WTC11 (cell line): Measurements from ENCODE around the gene HAPLN1.

Source experiments
- CTCF ChIP-seq: fragments of 200-600 bp; IDR thresholded peaks from 2 replicates; pipeline ENCODE4 v1.8.0; 2022; ENCODE audit warnings: antibody characterized with exemption
- MYBL2 ChIP-seq: sonication (generic); formaldehyde crosslinking; IDR thresholded peaks from 2 replicates; pipeline ENCODE4 v1.8.1; 2023; ENCODE audit warnings: mild to moderate bottlenecking, moderate library complexity, missing genetic modification reagents
- NR3C1 ChIP-seq: sonication (generic); formaldehyde crosslinking; conservative IDR thresholded peaks from 2 replicates; pipeline ENCODE4 v1.8.1; 2023; ENCODE audit warnings: low read depth, mild to moderate bottlenecking, missing genetic modification reagents

- TF ChIP-seq CTCF: no peak
- no peak for TF ChIP-seq NR3C1 (CRISPR knock-in tag)
- TF ChIP-seq MYBL2: no peak
Measured at GRCh38 chr5:83688281-83688680, 32.4 kb downstream of the HAPLN1 start.
